ENCODE data around the gene ROPN1L. TPM values are rescaled to one million over a fixed set of nuclear protein-coding genes. Genes with fewer than 3 reads are reported as not detected.

The ROPN1L gene
- total RNA-seq, 1 experiment from 2014 or later = 7.1 TPM

DNA sequence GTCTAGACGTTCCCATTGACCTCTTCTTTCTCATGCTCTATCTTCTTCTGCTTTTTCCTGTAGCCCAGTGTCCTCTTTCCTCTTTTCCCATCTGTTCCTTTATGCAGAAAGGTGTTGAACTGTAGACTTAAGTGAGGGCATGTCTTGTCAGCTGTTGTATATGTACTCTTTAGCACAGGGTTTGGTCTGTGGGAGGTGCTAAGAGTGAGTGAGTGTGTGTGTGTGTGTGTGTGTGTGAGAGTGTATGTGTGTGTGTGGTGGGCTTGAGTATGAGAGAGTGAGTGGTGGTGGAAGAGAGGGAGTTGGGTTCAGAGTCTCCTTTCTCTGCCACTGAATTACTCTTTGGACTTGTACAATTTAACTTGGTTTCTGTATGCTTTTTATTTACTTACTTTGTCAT lies 10.3 kb upstream of the ROPN1L start:
- Histone ChIP-seq H3K27me3 (ENCODE audit: insufficient read depth, low read depth) (no peaks in the 10 kb centered on the region), H3K79me2 (ENCODE audit: low read depth) (no peaks in the 10 kb centered on the region), H3K4me1 (replicated peaks; ENCODE audit: insufficient read depth) (no peaks in the 10 kb centered on the region), H3K4me3 (no peak overlapping the region), H3K9me3 (ENCODE audit: insufficient read depth, low read depth) (no peaks in the 10 kb centered on the region), H3K36me3 (ENCODE audit: low read depth) (peaks cover 62% of the 10 kb centered on the region), H3K27ac (no peak overlapping the region), H3F3A (ENCODE audit: insufficient read depth, low read depth) (peaks cover 31% of the 10 kb centered on the region), H2AFZ (no peak overlapping the region), H4K20me1 (ENCODE audit: insufficient read depth) (0 out of 2 replicates have a peak, but pooled peaks cover 5% of the 10 kb centered on the region), H3K9me2 (ENCODE audit: insufficient read depth) (no peaks in the 10 kb centered on the region), H3K4me2 (no peak overlapping the region)
- POLR2A ChIA-PET (ENCODE audit: unreplicated experiment) = no interaction called here
- intact Hi-C loops (cut with micrococcal nuclease; ENCODE audit: unreplicated experiment) = no loop called here
- BruUV-seq (replicated peaks) = no TSS peak
- CTCF ChIA-PET = no interaction called here
- DNase-seq = no peak
- TF ChIP-seq EZH2 (IDR thresholded peaks at IDR 0.05; ENCODE audit: low read depth) (no peak), CTCF (conservative IDR thresholded peaks at IDR 0.05) (no peak)

DNA sequence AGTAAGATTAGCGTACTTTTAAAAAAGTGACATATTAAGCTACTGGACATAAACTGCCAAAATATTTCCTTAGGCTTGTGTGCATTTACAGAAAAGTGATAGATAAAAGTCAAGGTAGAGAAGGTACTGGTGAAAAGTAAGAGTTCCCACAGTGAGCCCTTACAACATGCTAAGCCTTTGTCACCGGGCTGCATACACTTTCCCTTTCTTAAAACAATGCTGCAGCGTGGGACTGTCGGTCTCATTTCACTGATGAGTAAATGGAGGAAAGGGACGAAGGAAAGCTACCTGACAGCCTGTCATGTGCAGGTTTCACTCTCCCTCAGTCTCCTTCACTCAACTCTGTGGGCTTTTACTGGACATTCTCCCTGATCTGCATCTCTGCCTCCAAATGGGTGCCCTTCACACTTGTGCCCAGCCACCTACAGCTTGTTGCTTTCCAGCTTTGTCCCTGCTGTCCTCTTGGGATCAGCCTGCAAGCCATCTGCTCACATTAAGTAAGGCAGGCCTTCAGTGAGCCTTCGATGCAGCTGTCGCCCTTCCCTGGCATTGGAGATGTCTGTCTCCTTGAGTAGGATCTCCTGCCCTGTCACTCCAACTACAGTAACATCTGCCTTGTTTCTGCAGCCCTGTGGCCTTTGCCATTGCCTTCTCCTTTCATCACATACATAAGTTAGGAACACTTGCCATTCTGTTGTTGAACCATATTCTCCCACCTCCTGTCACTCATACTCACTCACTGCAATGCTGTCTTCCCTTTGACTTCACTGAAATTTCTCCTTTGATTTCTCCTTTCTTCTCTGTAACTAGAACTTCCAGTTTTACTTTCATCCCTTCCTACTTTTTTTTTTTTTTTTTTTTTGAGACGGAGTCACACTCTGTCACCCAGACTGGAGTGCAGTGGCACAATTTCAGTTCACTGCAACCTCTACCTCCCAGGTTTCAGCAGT lies 9.3 kb upstream of the ROPN1L start:
- Histone ChIP-seq H3K4me1 (replicated peaks; ENCODE audit: insufficient read depth) (no peaks in the 10 kb centered on the region), H3K9me3 (ENCODE audit: insufficient read depth, low read depth) (no peaks in the 10 kb centered on the region), H3K27ac (no peak overlapping the region), H3K4me2 (no peak overlapping the region), H3K27me3 (ENCODE audit: insufficient read depth, low read depth) (no peaks in the 10 kb centered on the region), H3K9me2 (ENCODE audit: insufficient read depth) (no peaks in the 10 kb centered on the region), H3K36me3 (ENCODE audit: low read depth) (peaks cover 58% of the 10 kb centered on the region), H3F3A (ENCODE audit: insufficient read depth, low read depth) (peaks cover 31% of the 10 kb centered on the region), H3K79me2 (ENCODE audit: low read depth) (no peaks in the 10 kb centered on the region), H2AFZ (no peak overlapping the region), H4K20me1 (ENCODE audit: insufficient read depth) (0 out of 2 replicates have a peak, but pooled peaks cover 5% of the 10 kb centered on the region), H3K4me3 (no peak overlapping the region)
- intact Hi-C loops (cut with micrococcal nuclease; ENCODE audit: unreplicated experiment) = loop anchor here (1.0 kb wide), 1 partner anchor 41 kb away; no protein-coding TSS in a partner anchor
- CTCF ChIA-PET = interaction anchor here (0.5 to 0.7 kb wide), 2 partner anchors 134 to 147 kb away, joined by 5 to 6 read pairs; no protein-coding TSS in a partner anchor
- TF ChIP-seq EZH2 (IDR thresholded peaks at IDR 0.05; ENCODE audit: low read depth) (no peak), CTCF (conservative IDR thresholded peaks at IDR 0.05) (no peak)
- BruUV-seq (replicated peaks) = no TSS peak
- no peak for DNase-seq
- POLR2A ChIA-PET (ENCODE audit: unreplicated experiment) = no interaction called here

DNA sequence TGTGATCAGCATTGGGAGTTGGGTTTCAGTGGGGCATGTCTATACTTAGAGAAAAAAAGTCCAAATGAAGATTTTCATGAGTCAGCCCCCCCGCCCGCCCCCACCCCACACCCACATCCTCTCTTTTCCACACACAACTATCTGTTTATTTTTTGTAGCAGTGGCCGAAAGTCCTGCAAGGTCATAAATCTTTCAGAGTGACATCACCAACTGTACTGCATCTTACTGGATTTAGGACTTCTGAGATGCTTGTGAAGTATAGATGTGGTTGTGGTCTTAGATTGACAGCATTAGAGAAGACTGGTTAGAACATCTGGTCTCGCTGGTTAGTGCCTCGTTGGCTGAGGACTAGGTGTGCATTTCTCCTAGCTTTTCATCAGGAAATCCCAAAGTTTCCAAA lies 7.3 kb upstream of the ROPN1L start:
- Histone ChIP-seq H2AFZ (no peak overlapping the region), H3K4me2 (no peak overlapping the region), H3K9me3 (ENCODE audit: insufficient read depth, low read depth) (no peaks in the 10 kb centered on the region), H3K4me3 (no peak overlapping the region), H3K9me2 (ENCODE audit: insufficient read depth) (no peaks in the 10 kb centered on the region), H3K4me1 (replicated peaks; ENCODE audit: insufficient read depth) (no peaks in the 10 kb centered on the region), H4K20me1 (ENCODE audit: insufficient read depth) (0 out of 2 replicates have a peak, but pooled peaks cover 5% of the 10 kb centered on the region), H3K79me2 (ENCODE audit: low read depth) (no peaks in the 10 kb centered on the region), H3K27me3 (ENCODE audit: insufficient read depth, low read depth) (no peaks in the 10 kb centered on the region), H3K27ac (no peak overlapping the region), H3F3A (ENCODE audit: insufficient read depth, low read depth) (peaks cover 39% of the 10 kb centered on the region; the same call in 1 of the 2 replicates), H3K36me3 (ENCODE audit: low read depth) (peaks cover 54% of the 10 kb centered on the region)
- no TSS peak for BruUV-seq (replicated peaks)
- no peak for DNase-seq
- ChIA-PET POLR2A (ENCODE audit: unreplicated experiment) (no interaction called here), CTCF (no interaction called here)
- intact Hi-C loops (cut with micrococcal nuclease; ENCODE audit: unreplicated experiment) = no loop called here
- no peak for TF ChIP-seq EZH2 (IDR thresholded peaks at IDR 0.05; ENCODE audit: low read depth)
- no peak for TF ChIP-seq CTCF (conservative IDR thresholded peaks at IDR 0.05)

Measured in PC-9 (cell line).